Astrocyte of the hippocampus (primary cell): ENCODE data around the gene LIMS4.
"Not testable (repeated sequence)": the region's sequence is repeated elsewhere in the genome, so short reads cannot be mapped to it uniquely, and the experiment has no call there.

Experiments
- DNase-seq: peaks from one replicate; pipeline ENCODE4 v3.0.0; 2011; ENCODE audit warnings: low read depth, low spot score

The LIMS4 gene

GRCh38 chr2:110449127-110449947 is 23.3 kb downstream of the LIMS4 start:
- not testable (repeated sequence) for DNase-seq

- not testable (repeated sequence) for DNase-seq
These were observed 26.0 kb downstream of the LIMS4 start for GRCh38 chr2:110446644-110447043.

GRCh38 chr2:110443305-110444005 is 29.2 kb downstream of the LIMS4 start:
- DNase-seq: not testable (repeated sequence)

GRCh38 chr2:110441905-110442304 is 30.7 kb downstream of the LIMS4 start:
- not testable (repeated sequence) for DNase-seq

GRCh38 chr2:110434565-110434964 is 38.1 kb downstream of the LIMS4 start:
- not testable (repeated sequence) for DNase-seq

- DNase-seq: not testable (repeated sequence)
These were observed 46.9 kb downstream of the LIMS4 start for GRCh38 chr2:110425725-110426124.

GRCh38 chr2:110424421-110424820 is 48.2 kb downstream of the LIMS4 start:
- DNase-seq: not testable (repeated sequence)

GRCh38 chr2:110423574-110423962 is 49.0 kb downstream of the LIMS4 start:
- DNase-seq: not testable (repeated sequence)

- DNase-seq: not testable (repeated sequence)
These were observed 49.6 kb downstream of the LIMS4 start for GRCh38 chr2:110422852-110423573.

- DNase-seq: not testable (repeated sequence)
These were observed 51.8 kb downstream of the LIMS4 start for GRCh38 chr2:110420641-110421354.

- not testable (repeated sequence) for DNase-seq
These were observed 65.5 kb downstream of the LIMS4 start for GRCh38 chr2:110407142-110407541.

- DNase-seq: not testable (repeated sequence)
These were observed 67.6 kb downstream of the LIMS4 start for GRCh38 chr2:110404988-110405387.

GRCh38 chr2:110404246-110404645 is 68.4 kb downstream of the LIMS4 start:
- DNase-seq: not testable (repeated sequence)

GRCh38 chr2:110401001-110401618 is 71.5 kb downstream of the LIMS4 start:
- not testable (repeated sequence) for DNase-seq

- DNase-seq: not testable (repeated sequence)
These were observed 73.2 kb downstream of the LIMS4 start for GRCh38 chr2:110399378-110399777.

- not testable (repeated sequence) for DNase-seq
These were observed 76.6 kb downstream of the LIMS4 start for GRCh38 chr2:110395990-110396389.
